Bronchial epithelial cell (primary cell): ENCODE data around the gene NEK3. TPM values are rescaled to one million over a fixed set of nuclear protein-coding genes. Genes with fewer than 3 reads are reported as not detected.
"Not testable (repeated sequence)": the region's sequence is repeated elsewhere in the genome, so short reads cannot be mapped to it uniquely, and the experiment has no call there.

Source experiments
- DNase-seq: peaks from one replicate; pipeline ENCODE4 v3.0.0-alpha.2; 2010; ENCODE audit warnings: low read depth
- FAIRE-seq: peaks from 2 replicates; lab custom pipeline; 2011; peaks lifted over from hg19 to GRCh38; lab: Jason Lieb, UNC
- H3K27me3 ChIP-seq: 2 replicates; pipeline ENCODE4 v1.5.1; 2011; ENCODE audit warnings: low read length; ENCODE audit not compliant: control insufficient read depth, insufficient read depth
- H3K36me3 ChIP-seq: 2 replicates; pipeline ENCODE4 v1.5.1; 2011; ENCODE audit warnings: low read length; ENCODE audit not compliant: control insufficient read depth, insufficient read depth
- H3K4me3 ChIP-seq: 2 replicates; pipeline ENCODE4 v1.5.1; 2011; ENCODE audit warnings: mild to moderate bottlenecking, low read depth, low read length, control low read depth
- CTCF ChIP-seq: IDR thresholded peaks from 2 replicates; pipeline ENCODE4 v1.5.1; 2011; ENCODE audit warnings: mild to moderate bottlenecking, moderate library complexity, low read length, control low read depth, inconsistent platforms; ENCODE audit not compliant: insufficient read depth, severe bottlenecking
- total RNA-seq: library from RNA; depleted of rRNA; stranded (reverse); fragments of >200 nt; gene quantifications from 2 replicates; pipeline ENCODE4 v1.2.1, GENCODE V29; 2014

NEK3 gene
- total RNA-seq, 1 donor from 2014 or later, result 6.8 TPM

- Histone ChIP-seq H3K27me3 (no peaks in the 10 kb centered on the region), H3K36me3 (no peaks in the 10 kb centered on the region), H3K4me3 (no peak overlapping the region)
- no peak for FAIRE-seq
- TF ChIP-seq CTCF, result no peak
- DNase-seq, result no peak
Observed at GRCh38 chr13:52096062-52096461, 63.3 kb downstream of the NEK3 start.

GRCh38 chr13:52092087-52092486 lies 67.3 kb downstream of the NEK3 start:
- Histone ChIP-seq H3K27me3 (no peaks in the 10 kb centered on the region), H3K36me3 (no peaks in the 10 kb centered on the region), H3K4me3 (no peak overlapping the region)
- FAIRE-seq (no peak), DNase-seq (no peak)
- no peak for TF ChIP-seq CTCF

DNA sequence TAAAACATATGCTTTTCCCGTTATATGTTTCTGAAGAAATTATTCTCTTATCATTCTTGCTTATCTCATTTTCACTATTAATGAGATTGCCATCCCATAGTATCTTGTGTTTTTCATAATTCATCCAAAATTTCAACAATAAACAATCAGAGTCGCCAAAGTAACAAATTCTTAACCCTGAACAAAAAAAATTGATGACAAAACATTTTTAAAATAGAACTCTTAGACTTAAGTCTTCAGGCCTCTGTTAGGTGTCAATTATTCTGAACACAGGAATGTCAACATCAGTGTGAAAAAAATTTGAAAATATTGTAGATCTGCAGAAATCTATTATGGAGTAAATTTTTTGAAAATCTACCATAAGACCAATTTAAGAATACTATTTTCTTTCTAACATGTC lies 67.9 kb downstream of the NEK3 start:
- no peaks in the 10 kb centered on the region for H3K27me3 ChIP-seq
- no peak for DNase-seq
- no peak overlapping the region for H3K4me3 ChIP-seq
- TF ChIP-seq CTCF, result no peak
- no peak for FAIRE-seq
- H3K36me3 ChIP-seq, result no peaks in the 10 kb centered on the region

DNA sequence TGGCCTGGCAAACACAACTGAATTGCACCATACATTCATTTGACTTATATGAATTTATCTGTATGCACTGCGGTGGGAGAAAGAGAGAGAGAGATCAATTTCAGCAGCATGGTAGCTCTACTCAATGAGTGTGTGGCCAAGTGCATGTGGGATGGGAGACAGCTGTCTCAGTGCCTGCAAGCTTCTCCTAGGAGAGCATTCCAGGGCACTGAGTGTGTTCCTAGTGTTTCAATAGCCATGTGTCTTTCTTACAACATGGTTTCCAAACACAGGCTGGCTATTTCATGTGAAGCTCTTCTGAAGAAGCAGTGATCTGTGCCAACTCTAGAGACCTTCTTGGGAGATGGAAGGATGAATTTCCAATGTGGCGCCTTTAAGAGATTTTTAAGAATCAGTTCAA lies 74.0 kb downstream of the NEK3 start:
- no peak for TF ChIP-seq CTCF
- no peak for FAIRE-seq
- peak; percentile 68 for DNase-seq
- Histone ChIP-seq H3K27me3 (no peaks in the 10 kb centered on the region), H3K4me3 (no peak overlapping the region), H3K36me3 (no peaks in the 10 kb centered on the region)

GRCh38 chr13:52084981-52085380 lies 74.4 kb downstream of the NEK3 start:
- not testable (repeated sequence) for H3K4me3 ChIP-seq, H3K36me3 ChIP-seq, FAIRE-seq, H3K27me3 ChIP-seq
- DNase-seq, result peak; percentile 58

Other genes with a start within 250 kb of the NEK3 start
- gene ATP7B, start 148.1 kb downstream of the NEK3 start, total RNA-seq, result 3.9 and 8.7 TPM in 2 replicates
- 17.5 and 24.5 TPM in 2 replicates for gene ALG11, start 147.2 kb downstream of the NEK3 start, total RNA-seq
- 10.6 and 10.8 TPM in 2 replicates for gene UTP14C, start 134.9 kb downstream of the NEK3 start, total RNA-seq
- gene NEK5, start 30.5 kb downstream of the NEK3 start, total RNA-seq, result 0.26 TPM in 2 replicates
- 11.0 and 19.5 TPM in 2 replicates for gene THSD1, start 246.6 kb upstream of the NEK3 start, total RNA-seq